IMR-90 (cell line): ENCODE data around the gene SLC37A1. TPM values are rescaled to one million over a fixed set of nuclear protein-coding genes. Genes with fewer than 3 reads are reported as not detected.
A peak's percentile ranks its signal among the peaks of the same experiment; 100 is the strongest.

ENCODE experiments used
- ATAC-seq: fragments of 200-7000 bp; cut with Tn5 transposase; 2 replicates; pipeline ENCODE4 v1.9.1; 2020; ENCODE audit warnings: low read depth, mild to moderate bottlenecking, moderate library complexity
- BruUV-seq: library from RNA; stranded (reverse); fragments of 400-500 nt; replicated peaks from 2 replicates; lab custom pipeline; 2021; lab: Mats Ljungman, UMichigan
- CTCF ChIA-PET: fragments of 300-600 bp; formaldehyde crosslinking; extraction: SDS; loops from one replicate; lab custom pipeline; 2021; ENCODE audit warnings: antibody characterized with exemption; lab: Yijun Ruan, JAX
- POLR2A ChIA-PET: fragments of 300-600 bp; sonication (Branson Sonifier 250); formaldehyde crosslinking; loops from one replicate; lab custom pipeline; 2022; ENCODE audit warnings: antibody characterized with exemption; ENCODE audit not compliant: unreplicated experiment; lab: Charles Lee
- DNase-seq: peaks from one replicate; pipeline ENCODE4 v3.0.0; 2013
- H2AFZ ChIP-seq: replicated peaks from 2 replicates; pipeline ENCODE3; 2013; ENCODE audit warnings: low read length, mild to moderate bottlenecking; ENCODE audit not compliant: poor library complexity
- H2AK5ac ChIP-seq: 2 replicates; pipeline ENCODE4 v1.6.1; 2013; ENCODE audit warnings: low read depth, low read length, inconsistent platforms
- H2AK9ac ChIP-seq: replicated peaks from 2 replicates; pipeline ENCODE3; 2013; ENCODE audit warnings: mild to moderate bottlenecking, low read depth, low read length, moderate library complexity; ENCODE audit not compliant: poor library complexity
- H2BK120ac ChIP-seq: 2 replicates; pipeline ENCODE4 v1.6.1; 2013; ENCODE audit warnings: low read depth, low read length, inconsistent platforms
- H2BK15ac ChIP-seq: 3 replicates; pipeline ENCODE4 v1.6.1; 2013; ENCODE audit warnings: low read depth, low read length, inconsistent platforms
- H2BK20ac ChIP-seq: 2 replicates; pipeline ENCODE4 v1.6.1; 2013; ENCODE audit warnings: low read depth, mild to moderate bottlenecking, inconsistent platforms, low read length, moderate library complexity
- H2BK5ac ChIP-seq: 2 replicates; pipeline ENCODE4 v1.6.1; 2013; ENCODE audit warnings: mild to moderate bottlenecking, low read depth, low read length, inconsistent platforms; ENCODE audit not compliant: poor library complexity, severe bottlenecking
- H3K14ac ChIP-seq: replicated peaks from 2 replicates; pipeline ENCODE4 v1.6.1; 2013; ENCODE audit warnings: low read depth, low read length, inconsistent platforms
- H3K18ac ChIP-seq: 2 replicates; pipeline ENCODE4 v1.6.1; 2013; ENCODE audit warnings: low read depth, low read length, control low read depth
- H3K23ac ChIP-seq: 2 replicates; pipeline ENCODE4 v1.6.1; 2013; ENCODE audit warnings: low read depth, low read length, inconsistent platforms
- H3K27ac ChIP-seq: 2 replicates; pipeline ENCODE4 v1.5.1; 2013; ENCODE audit warnings: mild to moderate bottlenecking, control low read depth, low read length; ENCODE audit not compliant: insufficient read depth
- H3K27me3 ChIP-seq: 2 replicates; pipeline ENCODE4 v1.6.1; 2013; ENCODE audit warnings: low read length; ENCODE audit not compliant: control insufficient read depth, insufficient read depth
- H3K36me3 ChIP-seq: 2 replicates; pipeline ENCODE4 v1.6.1; 2013; ENCODE audit warnings: low read length, mixed read lengths; ENCODE audit not compliant: control insufficient read depth, insufficient read depth
- H3K4ac ChIP-seq: 2 replicates; pipeline ENCODE4 v1.6.1; 2013; ENCODE audit warnings: low read depth, low read length, inconsistent platforms
- H3K4me1 ChIP-seq: 2 replicates; pipeline ENCODE4 v1.6.1; 2013; ENCODE audit warnings: low read length, mixed read lengths; ENCODE audit not compliant: control insufficient read depth, insufficient read depth
- H3K4me2 ChIP-seq: 2 replicates; pipeline ENCODE4 v1.6.1; 2013; ENCODE audit warnings: low read depth, mild to moderate bottlenecking, control low read depth, low read length, moderate library complexity
- H3K4me3 ChIP-seq: 2 replicates; pipeline ENCODE4 v1.5.1; 2013; ENCODE audit warnings: low read depth, mild to moderate bottlenecking, control low read depth, low read length, moderate library complexity; ENCODE audit not compliant: insufficient read depth
- H3K56ac ChIP-seq: 2 replicates; pipeline ENCODE4 v1.6.1; 2013; ENCODE audit warnings: low read length, inconsistent platforms; ENCODE audit not compliant: insufficient read depth; ENCODE audit errors: extremely low read depth
- H3K79me1 ChIP-seq, 2 experiments: 2 replicates each; pipeline ENCODE4 v1.6.1; 2013; ENCODE audit warnings: low read length in 2 of 2, inconsistent platforms in 1 of 2, low read depth in 1 of 2
- H3K9ac ChIP-seq: 2 replicates; pipeline ENCODE4 v1.6.1; 2013; ENCODE audit warnings: low read depth, low read length, control low read depth
- H3K9me1 ChIP-seq: 2 replicates; pipeline ENCODE4 v1.6.1; 2013; ENCODE audit warnings: low read length, inconsistent platforms; ENCODE audit not compliant: insufficient read depth
- H3K9me3 ChIP-seq: 2 replicates; pipeline ENCODE4 v1.6.1; 2013; ENCODE audit warnings: low read length; ENCODE audit not compliant: control insufficient read depth, insufficient read depth
- H4K20me1 ChIP-seq: 2 replicates; pipeline ENCODE4 v1.6.1; 2013; ENCODE audit warnings: low read length, inconsistent platforms; ENCODE audit not compliant: insufficient read depth
- H4K5ac ChIP-seq: 2 replicates; pipeline ENCODE4 v1.6.1; 2013; ENCODE audit warnings: mild to moderate bottlenecking, low read depth, low read length, control low read depth
- H4K8ac ChIP-seq, 2 experiments: 2 replicates each; pipeline ENCODE4 v1.6.1; 2013; ENCODE audit warnings: low read depth in 2 of 2, low read length in 2 of 2, control low read depth in 1 of 2, inconsistent platforms in 1 of 2
- H4K91ac ChIP-seq: 2 replicates; pipeline ENCODE4 v1.6.1; 2013; ENCODE audit warnings: low read depth, low read length, inconsistent platforms; ENCODE audit not compliant: insufficient read depth
- BHLHE40 ChIP-seq: fragments of 150-350 bp; IDR thresholded peaks from 2 replicates; pipeline ENCODE4 v1.6.1; 2016; ENCODE audit warnings: mild to moderate bottlenecking, low read depth, low read length
- CHD1 ChIP-seq: IDR thresholded peaks from 2 replicates; pipeline ENCODE4 v1.6.1; 2012; ENCODE audit warnings: low read depth, low read length, improper control_type of control experiment
- MAZ ChIP-seq: IDR thresholded peaks from 2 replicates; pipeline ENCODE4 v1.6.1; 2012; ENCODE audit warnings: low read depth, mild to moderate bottlenecking, low read length, improper control_type of control experiment, moderate library complexity, borderline replicate concordance
- MXI1 ChIP-seq: IDR thresholded peaks from 2 replicates; pipeline ENCODE4 v1.6.1; 2012; ENCODE audit warnings: low read depth, mild to moderate bottlenecking, low read length, moderate library complexity, borderline replicate concordance
- POLR2A ChIP-seq: IDR thresholded peaks from 2 replicates; pipeline ENCODE4 v1.6.1; 2012; ENCODE audit warnings: mild to moderate bottlenecking, low read depth, low read length
- WGBS, 2 experiments: methylation state at CpG; one replicate each; pipeline versions ENCODE4 v1.1.5 to v1.1.7; 2013; ENCODE audit warnings: missing lambda C conversion rate in 2 of 2; ENCODE audit not compliant: insufficient read length in 1 of 2; ENCODE audit errors: extremely low coverage in 2 of 2; 5-methylcytosine and 5-hydroxymethylcytosine counted together
- dilution Hi-C: fragments of 300-500 bp; cut with HindIII; formaldehyde crosslinking; loops from one replicate; pipeline ENCODE4 v1.14.3; 2018; ENCODE audit warnings: low sequenced_read_pairs; ENCODE audit not compliant: unreplicated experiment
- in situ Hi-C: fragments of 300-500 bp; cut with MboI; formaldehyde crosslinking; loops from 3 replicates; pipeline ENCODE4 v1.14.3; 2019; ENCODE audit warnings: low sequenced_read_pairs, inconsistent platforms, mixed read lengths
- intact Hi-C: fragments of 100-400 bp; cut with micrococcal nuclease; formaldehyde crosslinking; loops from 2 replicates; pipeline ENCODE4 v1.10.0; 2022
- polyA plus RNA-seq, 3 experiments: library from polyadenylated mRNA; depleted of rRNA; stranded (reverse); fragments of >200 nt; gene quantifications; 2 replicates each; pipeline ENCODE4 v1.2.3, GENCODE V29; 2012; ENCODE audit warnings: low replicate concordance in 1 of 3
- total RNA-seq: library from RNA; depleted of rRNA; stranded (reverse); fragments of >200 nt; gene quantifications from 2 replicates; pipeline ENCODE4 v1.2.3, GENCODE V29; 2012
- TF ChIP-seq, protein P1 (sequence below): fragments of 150-350 bp; IDR thresholded peaks from 2 replicates; pipeline ENCODE4 v1.6.1; 2016; ENCODE audit warnings: low read depth, mild to moderate bottlenecking, low read length, moderate library complexity, borderline replicate concordance
- TF ChIP-seq, protein P2 (sequence below): fragments of 150-350 bp; IDR thresholded peaks from 2 replicates; pipeline ENCODE4 v1.6.1; 2017; ENCODE audit warnings: mild to moderate bottlenecking, antibody characterized with exemption, low read length, low read depth

The SLC37A1 gene
- total and polyA plus RNA-seq, 2 of the 4 experiments (the other 2 are of a cell fraction) = 0.36 to 0.48 TPM

DNA sequence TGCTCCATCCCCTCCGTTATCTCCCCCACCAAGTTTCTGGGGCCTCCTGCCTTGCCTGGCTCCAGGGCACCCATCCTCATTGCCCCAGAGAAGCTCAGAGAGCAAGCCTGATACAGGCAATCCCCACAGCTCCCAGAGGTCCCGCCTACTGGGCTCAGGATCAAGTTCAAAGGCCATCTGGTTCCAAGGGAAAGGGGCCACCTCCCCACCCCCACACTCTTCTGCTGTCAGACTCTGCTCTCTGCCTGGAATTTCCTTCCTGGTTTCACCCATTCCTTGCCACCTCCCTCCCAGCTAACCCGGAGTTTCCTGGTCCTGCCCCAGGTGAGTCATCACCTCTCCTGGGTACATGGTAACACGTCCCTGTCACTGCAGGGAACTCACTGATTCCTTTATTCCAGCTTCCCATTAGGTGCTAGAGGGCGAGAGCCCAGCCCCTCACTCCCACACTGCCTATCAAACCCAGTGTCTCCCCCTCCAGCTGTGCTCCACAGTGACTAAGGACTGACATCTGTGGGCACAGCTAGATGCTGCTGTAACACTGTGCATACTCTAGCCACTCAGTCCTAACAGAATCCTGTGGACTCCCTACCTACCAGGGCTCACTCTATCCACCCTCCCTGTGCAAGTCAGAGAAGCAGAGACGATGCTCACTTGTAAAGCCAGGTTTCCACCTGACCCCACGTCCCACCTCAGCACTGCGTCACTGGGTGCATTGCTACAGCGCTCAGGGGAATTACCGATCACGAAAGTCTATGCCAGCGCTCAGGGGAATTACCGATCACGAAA, 39.4 kb upstream of the SLC37A1 start:
- Histone ChIP-seq H3K9me3 (no peaks in the 10 kb centered on the region), H3K9me1 (no peaks in the 10 kb centered on the region), H3K9ac (no peak overlapping the region), H3K27ac (no peak overlapping the region), H3K4me3 (no peak overlapping the region), H3K56ac (no peak overlapping the region), H2BK5ac (no peak overlapping the region), H4K5ac (no peak overlapping the region), H4K20me1 (no peaks in the 10 kb centered on the region), H3K4ac (no peak overlapping the region), H3K36me3 (no peaks in the 10 kb centered on the region), H3K23ac (no peak overlapping the region), H3K4me1 (no peaks in the 10 kb centered on the region), H3K79me1 (no peaks in the 10 kb centered on the region), H4K91ac (no peak overlapping the region), H2BK15ac (no peak overlapping the region), H3K14ac (no peak overlapping the region), H3K27me3 (peaks cover 7% of the 10 kb centered on the region; the same call in 1 of the 2 replicates), H3K18ac (no peak overlapping the region), H2AK5ac (no peak overlapping the region), H2AFZ (peak overlapping the region; percentile 33), H2BK20ac (no peak overlapping the region), H2BK120ac (no peak overlapping the region), H2AK9ac (no peak overlapping the region), H3K4me2 (no peak overlapping the region), H4K8ac (no peak overlapping the region)
- no peak for TF ChIP-seq POLR2A
- TF ChIP-seq MXI1 = no peak
- TF ChIP-seq CHD1 = no peak
- TF ChIP-seq, protein P1, sequence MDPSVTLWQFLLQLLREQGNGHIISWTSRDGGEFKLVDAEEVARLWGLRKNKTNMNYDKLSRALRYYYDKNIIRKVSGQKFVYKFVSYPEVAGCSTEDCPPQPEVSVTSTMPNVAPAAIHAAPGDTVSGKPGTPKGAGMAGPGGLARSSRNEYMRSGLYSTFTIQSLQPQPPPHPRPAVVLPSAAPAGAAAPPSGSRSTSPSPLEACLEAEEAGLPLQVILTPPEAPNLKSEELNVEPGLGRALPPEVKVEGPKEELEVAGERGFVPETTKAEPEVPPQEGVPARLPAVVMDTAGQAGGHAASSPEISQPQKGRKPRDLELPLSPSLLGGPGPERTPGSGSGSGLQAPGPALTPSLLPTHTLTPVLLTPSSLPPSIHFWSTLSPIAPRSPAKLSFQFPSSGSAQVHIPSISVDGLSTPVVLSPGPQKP = no peak
- no peak for TF ChIP-seq MAZ
- no peak for TF ChIP-seq BHLHE40
- TF ChIP-seq, protein P2, sequence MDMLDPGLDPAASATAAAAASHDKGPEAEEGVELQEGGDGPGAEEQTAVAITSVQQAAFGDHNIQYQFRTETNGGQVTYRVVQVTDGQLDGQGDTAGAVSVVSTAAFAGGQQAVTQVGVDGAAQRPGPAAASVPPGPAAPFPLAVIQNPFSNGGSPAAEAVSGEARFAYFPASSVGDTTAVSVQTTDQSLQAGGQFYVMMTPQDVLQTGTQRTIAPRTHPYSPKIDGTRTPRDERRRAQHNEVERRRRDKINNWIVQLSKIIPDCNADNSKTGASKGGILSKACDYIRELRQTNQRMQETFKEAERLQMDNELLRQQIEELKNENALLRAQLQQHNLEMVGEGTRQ = no peak
- ChIA-PET CTCF (no interaction called here), POLR2A (no interaction called here)
- ATAC-seq (no peak), DNase-seq (no peak)
- in situ Hi-C loops (no loop called here), intact Hi-C loops (no loop called here), dilution Hi-C loops (no loop called here)
- BruUV-seq = no TSS peak
- 8% methylated on average over 4 of the region's 14 CpGs; no CpG with 5 or more reads in 1 of the 2 experiments for WGBS, 2 experiments
